ENCODE results near the gene RASA3. TPM values are rescaled to one million over a fixed set of nuclear protein-coding genes. Genes with fewer than 3 reads are reported as not detected.

RASA3 gene
- total and polyA plus RNA-seq, 2 of the 8 experiments (the other 6 are each of a cell fraction or from before 2014, with no cell fraction given): 7.5 to 21.9 TPM

- no peak overlapping the region for H4K5ac ChIP-seq (ENCODE audit: insufficient read length, low read depth, low read length)
- no peak overlapping the region for H2AK5ac ChIP-seq (ENCODE audit: low read depth, low read length)
- H4K20me1 ChIP-seq (replicated peaks in 1 of 2; ENCODE audit: control insufficient read depth in 1 of 2, insufficient read depth in 2 of 2, low read length in 2 of 2): peaks cover 0 to 20% of the 10 kb centered on the region in 2 experiments
- no peak overlapping the region for H3K14ac ChIP-seq (ENCODE audit: insufficient read length)
- no peak overlapping the region for H4K91ac ChIP-seq (replicated peaks; ENCODE audit: insufficient read length, low read length)
- H3K4me2 ChIP-seq (ENCODE audit: insufficient read depth in 1 of 2, low read depth in 2 of 2, low read length in 2 of 2): no peak overlapping the region
- H3K23ac ChIP-seq (ENCODE audit: insufficient read length): no peak overlapping the region
- no peak overlapping the region for H3K56ac ChIP-seq (replicated peaks; ENCODE audit: insufficient read length, low read depth, low read length)
- H3K79me2 ChIP-seq (ENCODE audit: control insufficient read depth in 1 of 2, insufficient read depth in 2 of 2, low read length in 2 of 2): peaks cover 0 to 13% of the 10 kb centered on the region in 2 experiments; a peak in 2 of 4 replicates
- H2BK12ac ChIP-seq (ENCODE audit: low read depth, low read length): peak overlapping the region; percentile 50; the same call in 1 of the 2 replicates
- FAIRE-seq (no peak), DNase-seq (ENCODE audit: low read depth in 1 of 2, low spot score in 2 of 2) (no peak)
- POLR2A ChIA-PET (ENCODE audit: partially characterized antibody): no interaction called here
- no peaks in the 10 kb centered on the region for H3K36me3 ChIP-seq (ENCODE audit: control insufficient read depth in 2 of 4, insufficient read depth in 4 of 4, low read length in 3 of 4)
- no peak overlapping the region for H2AFZ ChIP-seq (ENCODE audit: low read length)
- no peaks in the 10 kb centered on the region for H3K9me3 ChIP-seq (ENCODE audit: insufficient read depth in 2 of 2, low read depth in 1 of 2, low read length in 1 of 2)
- H3K27me3 ChIP-seq (replicated peaks in 1 of 4; ENCODE audit: control insufficient read depth in 3 of 4, extremely low read depth in 1 of 4, insufficient read depth in 3 of 4, low read length in 3 of 4): no peaks in the 10 kb centered on the region; a peak in 1 of 7 replicates
- H3K4ac ChIP-seq (replicated peaks; ENCODE audit: insufficient read length, low read depth, low read length): no peak overlapping the region
- no peak overlapping the region for H2BK5ac ChIP-seq (ENCODE audit: low read depth, low read length)
- no peak overlapping the region for H4K8ac ChIP-seq (ENCODE audit: extremely low read depth, insufficient read depth, low read length)
- peaks cover 0 to 5% (median 1%) of the 10 kb centered on the region in 4 experiments; a peak in 3 of 7 replicates for H3K4me1 ChIP-seq (replicated peaks in 1 of 4; ENCODE audit: control insufficient read depth in 3 of 4, insufficient read depth in 4 of 4, low read length in 3 of 4)
- H3K18ac ChIP-seq (ENCODE audit: extremely low read depth, low read length): no peak overlapping the region
- H3K27ac ChIP-seq (ENCODE audit: low read depth, low read length): no peak overlapping the region
- H3K23me2 ChIP-seq (ENCODE audit: low read depth, low read length): no peaks in the 10 kb centered on the region
- 88% methylated on average over 33 of the region's 34 CpGs; no CpG with 5 or more reads in 1 of the 2 experiments for WGBS, 2 experiments (ENCODE audit: extremely low coverage in 1 of 2, insufficient coverage in 1 of 2, insufficient read length in 1 of 2, insufficient replicate concordance in 2 of 2, low coverage in 1 of 2, low lambda C conversion rate in 2 of 2, missing lambda C conversion rate in 1 of 2)
- no peak overlapping the region for H3K4me3 ChIP-seq (ENCODE audit: extremely low read depth in 1 of 4, insufficient read depth in 2 of 4, low read depth in 3 of 4, low read length in 4 of 4)
- peaks cover 11% of the 10 kb centered on the region for H3K79me1 ChIP-seq (ENCODE audit: low read depth, low read length)
- CTCF ChIA-PET (ENCODE audit: partially characterized antibody): no interaction called here
- 0 out of 2 replicates have a peak overlapping the region, but pooled peaks have one; percentile 46 for H2BK15ac ChIP-seq (ENCODE audit: low read length)
- no peak overlapping the region for H2BK20ac ChIP-seq (ENCODE audit: low read length)
- H3K9ac ChIP-seq (replicated peaks in 1 of 4; ENCODE audit: extremely low read depth in 1 of 4, low read depth in 3 of 4, low read length in 3 of 4): no peak overlapping the region
- no peak overlapping the region for H2BK120ac ChIP-seq (replicated peaks; ENCODE audit: low read depth, low read length)
- TF ChIP-seq GTF2F1 (IDR thresholded peaks at IDR 0.05; ENCODE audit: borderline replicate concordance, low read depth, low read length) (no peak), CBX5 (IDR thresholded peaks at IDR 0.05; ENCODE audit: low read depth, low read length) (no peak), TBP (IDR thresholded peaks at IDR 0.05; ENCODE audit: low read depth, low read length) (no peak), TAF1 (IDR thresholded peaks at IDR 0.05; ENCODE audit: low read depth, low read length) (no peak), USF2 (IDR thresholded peaks at IDR 0.05; ENCODE audit: low read length) (no peak), EP300 (IDR thresholded peaks at IDR 0.05; ENCODE audit: borderline replicate concordance in 1 of 2, low read depth in 2 of 2, low read length in 2 of 2) (no peak), KDM5A (IDR thresholded peaks at IDR 0.05; ENCODE audit: low read length) (no peak), SP1 (IDR thresholded peaks at IDR 0.05; ENCODE audit: low read depth, low read length) (no peak), RXRA (IDR thresholded peaks at IDR 0.05; ENCODE audit: insufficient read depth, low read depth, low read length) (no peak), MAFK (IDR thresholded peaks at IDR 0.05; ENCODE audit: low read depth, low read length) (no peak), ZNF274 (IDR thresholded peaks at IDR 0.05; ENCODE audit: borderline replicate concordance, extremely low read depth, low read length) (no peak)
Measured at GRCh38 chr13:114080739-114081561, 51.5 kb downstream of the RASA3 start.
